Measurements from ENCODE around the gene RSPH9. TPM values are rescaled to one million over a fixed set of nuclear protein-coding genes. Genes with fewer than 3 reads are reported as not detected.
A peak's percentile ranks its signal among the peaks of the same experiment; 100 is the strongest.

The RSPH9 gene
- total RNA-seq, 4 donors from 2014 or later = 0.24 to 0.57 TPM; not detected in 2

DNA sequence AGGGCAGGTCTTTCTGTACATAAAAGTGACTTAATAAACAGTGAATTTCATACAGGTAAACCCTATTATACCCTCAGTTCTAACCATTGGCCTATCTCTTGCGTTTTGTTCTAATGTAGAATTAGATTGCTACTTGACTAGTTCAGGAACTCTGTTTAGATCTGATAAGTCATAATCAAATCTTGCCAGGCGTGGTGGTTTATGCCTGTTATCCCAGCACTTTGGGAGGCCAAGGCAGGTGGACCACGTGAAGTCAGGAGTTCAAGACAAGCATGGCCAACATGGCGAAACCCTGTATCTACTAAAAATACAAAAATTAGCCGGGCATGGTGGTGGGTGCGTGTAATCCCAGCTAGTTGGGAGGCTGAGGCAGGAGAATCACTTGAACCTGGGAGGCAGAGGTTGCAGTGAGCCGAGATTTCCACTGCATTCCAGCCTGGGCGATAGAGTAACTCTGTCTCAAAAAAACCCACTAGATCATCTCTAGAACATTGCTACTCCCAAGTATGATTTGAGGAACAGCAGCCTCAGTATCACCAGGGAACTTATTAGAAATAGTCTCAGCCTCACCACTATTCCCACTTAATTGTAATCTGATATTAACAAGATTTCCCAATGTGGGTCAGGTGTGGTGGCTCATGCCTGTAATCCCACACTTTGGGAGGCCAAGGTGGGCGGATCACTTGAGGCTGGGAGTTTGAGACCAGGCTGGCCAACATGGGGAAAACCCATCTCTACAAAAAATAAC lies 27.9 kb upstream of the RSPH9 start:
- Histone ChIP-seq H3K9me3 (no peaks in the 10 kb centered on the region), H3K27ac (no peak overlapping the region), H3K4me3 (no peak overlapping the region), H3K36me3 (peaks cover 69% of the 10 kb centered on the region), H3K27me3 (no peaks in the 10 kb centered on the region), H3K4me1 (no peaks in the 10 kb centered on the region)
- DNase-seq (ENCODE audit: low spot score in 2 of 2) = peak in 1 of 2 donors; percentile 11
- WGBS = 93% methylated on average over 9 of the region's 9 CpGs
- no peak for TF ChIP-seq POLR2A (IDR thresholded peaks at IDR 0.05)
- TF ChIP-seq, protein P1, sequence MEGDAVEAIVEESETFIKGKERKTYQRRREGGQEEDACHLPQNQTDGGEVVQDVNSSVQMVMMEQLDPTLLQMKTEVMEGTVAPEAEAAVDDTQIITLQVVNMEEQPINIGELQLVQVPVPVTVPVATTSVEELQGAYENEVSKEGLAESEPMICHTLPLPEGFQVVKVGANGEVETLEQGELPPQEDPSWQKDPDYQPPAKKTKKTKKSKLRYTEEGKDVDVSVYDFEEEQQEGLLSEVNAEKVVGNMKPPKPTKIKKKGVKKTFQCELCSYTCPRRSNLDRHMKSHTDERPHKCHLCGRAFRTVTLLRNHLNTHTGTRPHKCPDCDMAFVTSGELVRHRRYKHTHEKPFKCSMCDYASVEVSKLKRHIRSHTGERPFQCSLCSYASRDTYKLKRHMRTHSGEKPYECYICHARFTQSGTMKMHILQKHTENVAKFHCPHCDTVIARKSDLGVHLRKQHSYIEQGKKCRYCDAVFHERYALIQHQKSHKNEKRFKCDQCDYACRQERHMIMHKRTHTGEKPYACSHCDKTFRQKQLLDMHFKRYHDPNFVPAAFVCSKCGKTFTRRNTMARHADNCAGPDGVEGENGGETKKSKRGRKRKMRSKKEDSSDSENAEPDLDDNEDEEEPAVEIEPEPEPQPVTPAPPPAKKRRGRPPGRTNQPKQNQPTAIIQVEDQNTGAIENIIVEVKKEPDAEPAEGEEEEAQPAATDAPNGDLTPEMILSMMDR (IDR thresholded peaks at IDR 0.05) = no peak
- no peak for TF ChIP-seq EP300 (IDR thresholded peaks at IDR 0.05)
- TF ChIP-seq POLR2AphosphoS5 (IDR thresholded peaks at IDR 0.05) = no peak

GRCh38 chr6:43621078-43621835 lies 23.6 kb upstream of the RSPH9 start:
- Histone ChIP-seq H3K27me3 (no peaks in the 10 kb centered on the region), H3K9me3 (no peaks in the 10 kb centered on the region), H3K36me3 (peaks cover 82% of the 10 kb centered on the region), H3K4me3 (no peak overlapping the region), H3K27ac (no peak overlapping the region), H3K4me1 (no peaks in the 10 kb centered on the region)
- WGBS = 89% methylated on average over 12 of the region's 12 CpGs
- DNase-seq (ENCODE audit: low spot score in 2 of 2) = peak in 1 of 2 donors; percentile 59
- no peak for TF ChIP-seq POLR2AphosphoS5 (IDR thresholded peaks at IDR 0.05)
- no peak for TF ChIP-seq EP300 (IDR thresholded peaks at IDR 0.05)
- no peak for TF ChIP-seq POLR2A (IDR thresholded peaks at IDR 0.05)
- TF ChIP-seq, protein P1 (IDR thresholded peaks at IDR 0.05) = no peak

DNA sequence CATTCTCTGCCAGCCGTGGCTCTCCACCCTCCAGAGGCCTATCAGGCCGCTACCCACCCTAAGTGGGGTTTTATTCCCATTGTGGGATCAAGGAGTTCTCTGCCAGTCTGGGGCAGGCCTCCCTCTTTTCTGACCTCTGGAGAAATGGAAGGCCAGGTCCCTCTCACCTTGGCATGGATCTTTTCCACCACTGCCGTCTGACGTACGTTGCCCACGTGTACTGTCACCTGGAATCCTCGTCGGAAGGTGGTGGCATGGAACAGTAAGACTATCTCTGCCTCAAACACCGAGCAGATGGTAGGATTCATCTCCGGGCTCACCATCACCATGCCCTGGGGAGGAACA lies 23.0 kb upstream of the RSPH9 start:
- Histone ChIP-seq H3K4me1 (peaks cover 2% of the 10 kb centered on the region), H3K27ac (no peak overlapping the region), H3K4me3 (no peak overlapping the region), H3K9me3 (no peaks in the 10 kb centered on the region), H3K36me3 (peaks cover 83% of the 10 kb centered on the region), H3K27me3 (no peaks in the 10 kb centered on the region)
- DNase-seq (ENCODE audit: low spot score in 2 of 2) = peak in 1 of 2 donors; percentile 28
- no peak for TF ChIP-seq EP300 (IDR thresholded peaks at IDR 0.05)
- no peak for TF ChIP-seq POLR2AphosphoS5 (IDR thresholded peaks at IDR 0.05)
- TF ChIP-seq, protein P1 (IDR thresholded peaks at IDR 0.05) = no peak
- no peak for TF ChIP-seq POLR2A (IDR thresholded peaks at IDR 0.05)
- 92% methylated on average over 10 of the region's 10 CpGs for WGBS

DNA sequence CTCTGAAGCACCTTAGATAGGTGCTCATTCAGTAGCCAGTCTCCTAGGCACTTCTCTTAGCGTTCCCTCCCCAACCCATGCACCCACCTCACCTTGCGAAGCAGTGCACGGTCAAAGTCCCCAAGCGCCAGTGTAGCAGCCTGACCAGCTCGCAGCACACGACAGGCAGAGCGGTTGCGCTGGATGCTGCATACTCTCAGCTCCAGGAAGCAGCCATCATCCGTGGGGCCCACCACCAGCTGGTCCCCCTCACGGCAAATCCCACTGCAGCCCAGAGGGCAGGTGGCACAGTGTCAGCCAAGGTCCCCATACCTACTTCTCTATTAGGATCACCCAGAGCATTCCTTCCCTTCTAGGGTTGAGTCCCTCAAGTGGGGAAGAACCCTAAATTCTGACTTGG lies 22.3 kb upstream of the RSPH9 start:
- no peaks in the 10 kb centered on the region for H3K27me3 ChIP-seq
- H3K4me1 ChIP-seq = peaks cover 9% of the 10 kb centered on the region
- no peak overlapping the region for H3K27ac ChIP-seq
- TF ChIP-seq, protein P1 (IDR thresholded peaks at IDR 0.05) = no peak
- TF ChIP-seq POLR2AphosphoS5 (IDR thresholded peaks at IDR 0.05) (no peak), POLR2A (IDR thresholded peaks at IDR 0.05) (no peak), EP300 (IDR thresholded peaks at IDR 0.05) (no peak)
- peaks cover 82% of the 10 kb centered on the region for H3K36me3 ChIP-seq
- peak in 1 of 2 donors; percentile 74 for DNase-seq (ENCODE audit: low spot score in 2 of 2)
- 95% methylated on average over 10 of the region's 10 CpGs for WGBS
- H3K4me3 ChIP-seq = no peak overlapping the region
- no peaks in the 10 kb centered on the region for H3K9me3 ChIP-seq

Measured in suprapubic skin (tissue), 4 donors.